Adipose tissue (tissue), 3 donors: Measurements from ENCODE around the gene DNAJB6. TPM values are rescaled to one million over a fixed set of nuclear protein-coding genes. Genes with fewer than 3 reads are reported as not detected.

Experiments
- H3K27ac ChIP-seq: one replicate; pipeline ENCODE4 v1.5.1; 2013; ENCODE audit warnings: low read depth, low read length
- WGBS, 3 donors: extraction: QIAGEN DNeasy Blood & Tissue Kit; methylation state at CpG; one replicate each; pipeline ENCODE4 v1.1.7; 2013; 5-methylcytosine and 5-hydroxymethylcytosine counted together
- polyA plus RNA-seq, 3 donors: library from polyadenylated mRNA; stranded (reverse); fragments of 200-250 nt; gene quantifications; one replicate each; pipeline ENCODE4 v1.2.3, GENCODE V29; 2013
- donor health status: healthy with polysubstance abuse.
- donor health status: Bipolar disorder and iron deficiency.
- donor health status: healthy.

Gene DNAJB6
- polyA plus RNA-seq, 3 donors: 32.2 to 111 (median 88.0) TPM

- WGBS, 3 donors: 48 to 61% (median 60%) methylated on average over 41 of the region's 41 CpGs
These were observed 129.4 kb downstream of the DNAJB6 start for GRCh38 chr7:157465891-157466866.

GRCh38 chr7:157466867-157467261 is 130.1 kb downstream of the DNAJB6 start:
- no peak overlapping the region for H3K27ac ChIP-seq
- 52 to 79% (median 62%) methylated on average over 12 of the region's 12 CpGs for WGBS, 3 donors

More at GRCh38 chr7:157465891-157466866, 129.4 kb downstream of the DNAJB6 start:
- no peak overlapping the region for H3K27ac ChIP-seq

Other genes with a start within 250 kb of the DNAJB6 start
- 10 to 100 TPM; 15.6 to 33.2 (median 27.6) TPM for gene UBE3C, start 198.1 kb upstream of the DNAJB6 start, polyA plus RNA-seq